HG02870 (cell line): Measurements from ENCODE around the gene NRBF2.
"Not testable (repeated sequence)": the region's sequence is repeated elsewhere in the genome, so short reads cannot be mapped to it uniquely, and the experiment has no call there.

Experiments used
- ATAC-seq: cut with Tn5 transposase; IDR thresholded peaks from one replicate; pipeline ENCODE4 v1.9.1; 2021; ENCODE audit warnings: mild to moderate bottlenecking, moderate library complexity; ENCODE audit not compliant: unreplicated experiment

Gene NRBF2

GRCh38 chr10:63116452-63117072 is 16.6 kb upstream of the NRBF2 start:
- no peak for ATAC-seq

- no peak for ATAC-seq
Measured at GRCh38 chr10:63119041-63119440, 14.1 kb upstream of the NRBF2 start.

- ATAC-seq, result no peak
Measured at GRCh38 chr10:63120554-63120953, 12.6 kb upstream of the NRBF2 start.

- ATAC-seq, result no peak
Measured at GRCh38 chr10:63123727-63124362, 9.3 kb upstream of the NRBF2 start.

- no peak for ATAC-seq
Measured at GRCh38 chr10:63125459-63125858, 7.7 kb upstream of the NRBF2 start.

GRCh38 chr10:63128443-63128842 is 4.7 kb upstream of the NRBF2 start:
- no peak for ATAC-seq

GRCh38 chr10:63129888-63130287 is 3.2 kb upstream of the NRBF2 start:
- no peak for ATAC-seq

GRCh38 chr10:63132651-63133055 is 475 bp upstream of the NRBF2 start:
- no peak for ATAC-seq

GRCh38 chr10:63133821-63134557 is 861 bp downstream of the NRBF2 start:
- no peak for ATAC-seq

- ATAC-seq, result no peak
Measured at GRCh38 chr10:63137306-63137705, 4.2 kb downstream of the NRBF2 start.

- ATAC-seq, result no peak
Measured at GRCh38 chr10:63140077-63140476, 6.9 kb downstream of the NRBF2 start.

- ATAC-seq, result no peak
Measured at GRCh38 chr10:63142136-63142535, 9.0 kb downstream of the NRBF2 start.

- no peak for ATAC-seq
Measured at GRCh38 chr10:63143987-63144386, 10.9 kb downstream of the NRBF2 start.

- ATAC-seq, result peak; percentile 60
Measured at GRCh38 chr10:63145782-63146181, 12.7 kb downstream of the NRBF2 start.

- no peak for ATAC-seq
Measured at GRCh38 chr10:63146503-63146902, 13.4 kb downstream of the NRBF2 start.

- ATAC-seq, result no peak
Measured at GRCh38 chr10:63150745-63151144, 17.6 kb downstream of the NRBF2 start.

- ATAC-seq, result not testable (repeated sequence)
Measured at GRCh38 chr10:63153868-63154545, 20.9 kb downstream of the NRBF2 start.

- no peak for ATAC-seq
Measured at GRCh38 chr10:63154546-63155387, 21.6 kb downstream of the NRBF2 start.

- ATAC-seq, result no peak
Measured at GRCh38 chr10:63155388-63156020, 22.4 kb downstream of the NRBF2 start.

- ATAC-seq, result no peak
Measured at GRCh38 chr10:63156236-63156635, 23.1 kb downstream of the NRBF2 start.
